Measurements from ENCODE around the gene IQGAP3.

GRCh38 chr1:156584813-156585212 lies 12.4 kb upstream of the IQGAP3 start:
- TF ChIP-seq EP300 (conservative IDR thresholded peaks at IDR 0.05; ENCODE audit: poor library complexity, severe bottlenecking) (no peak), CTCF (IDR thresholded peaks at IDR 0.05; ENCODE audit: poor library complexity, severe bottlenecking) (no peak), POLR2AphosphoS5 (IDR thresholded peaks at IDR 0.05) (no peak), TAF1 (IDR thresholded peaks at IDR 0.05; ENCODE audit: low read depth) (no peak)
